A204.1 (cell line): Measurements from ENCODE around the gene FARP1.
"Not testable (repeated sequence)": the region's sequence is repeated elsewhere in the genome, so short reads cannot be mapped to it uniquely, and the experiment has no call there.

Experiments used
- FAIRE-seq: peaks from 2 replicates; lab custom pipeline; 2012; peaks lifted over from hg19 to GRCh38; lab: Jason Lieb, UNC

Gene FARP1

GRCh38 chr13:98366010-98366409 lies 223.1 kb downstream of the FARP1 start:
- no peak for FAIRE-seq

- no peak for FAIRE-seq
Measured at GRCh38 chr13:98366443-98366842, 223.5 kb downstream of the FARP1 start.

DNA sequence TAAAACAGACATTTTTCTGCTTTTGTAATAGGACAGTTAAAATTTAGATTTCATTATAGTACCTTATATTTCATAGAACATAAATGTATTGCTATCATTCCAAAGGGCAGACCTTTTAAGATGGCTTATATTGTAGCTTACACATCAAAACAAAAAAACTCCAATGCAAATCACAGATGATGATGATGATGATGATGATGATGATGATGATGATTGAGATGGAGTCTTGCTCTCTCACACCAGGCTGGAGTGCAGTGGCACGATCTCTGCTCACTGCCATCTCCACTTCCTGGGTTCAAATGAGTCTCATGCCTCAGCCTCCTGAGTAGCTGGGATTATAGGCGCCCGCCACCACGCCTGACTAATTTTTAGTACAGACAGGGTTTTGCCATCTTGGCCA lies 224.1 kb downstream of the FARP1 start:
- FAIRE-seq = no peak

DNA sequence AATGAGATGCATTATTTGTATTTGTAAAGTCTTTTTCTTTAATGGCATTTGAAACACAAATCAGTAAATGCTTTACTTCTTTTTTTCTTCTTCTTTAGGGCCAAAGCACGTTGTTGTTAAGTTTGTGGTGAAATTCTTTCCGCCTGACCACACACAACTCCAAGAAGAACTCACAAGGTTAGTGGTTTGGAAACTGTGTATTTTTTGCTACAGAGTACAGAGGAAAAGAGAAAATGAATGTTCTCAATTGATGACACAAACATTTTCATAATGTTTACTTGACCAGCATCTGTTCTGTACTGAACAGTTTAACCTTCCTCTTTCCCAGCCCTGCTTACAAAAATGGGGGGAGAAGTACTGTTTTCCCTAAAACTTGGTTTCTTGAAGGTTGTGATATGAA lies 225.1 kb downstream of the FARP1 start:
- no peak for FAIRE-seq

DNA sequence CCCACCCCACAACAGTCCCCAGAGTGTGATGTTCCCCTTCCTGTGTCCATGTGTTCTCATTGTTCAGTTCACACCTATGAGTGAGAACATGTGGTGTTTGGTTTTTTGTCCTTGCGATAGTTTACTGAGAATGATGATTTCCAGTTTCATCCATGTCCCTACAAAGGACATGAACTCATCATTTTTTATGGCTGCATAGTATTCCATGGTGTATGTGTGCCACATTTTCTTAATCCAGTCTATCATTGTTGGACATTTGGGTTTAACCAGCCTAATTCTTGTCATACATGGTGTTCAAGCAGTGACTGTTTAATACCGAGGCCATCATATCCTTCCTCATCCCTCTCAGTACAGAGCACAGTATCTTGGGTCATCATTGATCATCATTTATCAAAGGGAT lies 226.6 kb downstream of the FARP1 start:
- FAIRE-seq = not testable (repeated sequence)

- no peak for FAIRE-seq
Measured at GRCh38 chr13:98370261-98370660, 227.4 kb downstream of the FARP1 start.

DNA sequence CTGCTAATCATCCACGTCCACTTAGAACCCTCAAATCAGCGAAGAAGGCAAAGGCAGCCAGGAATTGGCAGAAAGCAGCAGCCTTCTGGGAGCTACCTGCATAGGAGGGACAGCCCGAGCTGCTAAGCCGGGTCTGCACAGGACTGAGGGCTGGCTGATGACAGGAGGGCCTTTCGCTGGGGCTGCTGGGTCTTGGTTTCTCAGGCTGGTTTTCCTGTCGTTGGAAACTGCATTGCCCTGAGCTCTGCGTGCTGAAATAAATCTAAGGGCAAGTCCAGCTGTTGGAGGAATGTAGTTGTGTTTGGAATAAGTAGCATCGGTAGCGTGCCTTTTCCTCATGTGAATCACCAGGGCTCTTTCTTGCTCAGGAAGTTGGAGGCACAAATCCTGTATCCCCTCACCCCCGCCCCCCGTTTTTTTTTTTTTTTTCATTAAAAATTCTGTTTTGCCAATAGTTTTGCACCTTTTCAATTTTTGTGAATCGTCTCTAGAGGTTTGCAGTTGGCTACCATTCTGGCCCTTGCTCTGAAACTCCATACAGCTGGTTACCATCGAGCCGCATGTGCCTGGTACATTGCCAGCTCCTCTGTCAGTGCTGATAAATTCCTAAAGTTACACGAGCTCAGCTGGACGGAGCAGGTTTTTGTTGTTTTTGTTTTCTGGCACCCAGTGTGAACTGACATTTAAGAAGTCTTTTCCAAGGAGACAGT lies 228.1 kb downstream of the FARP1 start:
- FAIRE-seq = no peak

DNA sequence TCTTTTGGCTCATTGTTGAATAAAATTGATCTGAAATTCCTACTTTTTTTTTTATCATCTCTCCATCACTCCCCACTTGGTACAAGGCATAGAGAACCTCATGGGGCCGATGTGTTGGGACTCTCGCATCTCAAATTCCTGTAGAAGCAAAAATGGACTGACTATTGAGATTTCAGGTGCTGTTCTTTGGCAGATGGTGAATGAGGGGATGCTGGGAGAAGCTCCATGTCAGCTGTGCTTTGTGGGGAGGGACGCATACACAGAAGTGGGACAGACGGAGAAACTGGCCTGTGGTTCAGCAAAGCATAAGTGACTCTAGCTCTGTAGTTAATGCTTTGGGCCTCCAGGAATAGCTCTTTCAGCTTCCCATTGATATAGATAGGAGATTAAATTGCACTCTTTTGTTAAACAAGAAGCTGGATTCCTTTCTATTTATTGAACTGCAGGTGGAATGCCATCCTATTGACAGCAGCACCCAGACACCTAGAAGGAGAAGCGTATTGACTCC lies 228.7 kb downstream of the FARP1 start:
- no peak for FAIRE-seq

GRCh38 chr13:98372876-98373275 lies 230.0 kb downstream of the FARP1 start:
- FAIRE-seq = no peak

- FAIRE-seq = no peak
Measured at GRCh38 chr13:98374750-98375149, 231.9 kb downstream of the FARP1 start.

DNA sequence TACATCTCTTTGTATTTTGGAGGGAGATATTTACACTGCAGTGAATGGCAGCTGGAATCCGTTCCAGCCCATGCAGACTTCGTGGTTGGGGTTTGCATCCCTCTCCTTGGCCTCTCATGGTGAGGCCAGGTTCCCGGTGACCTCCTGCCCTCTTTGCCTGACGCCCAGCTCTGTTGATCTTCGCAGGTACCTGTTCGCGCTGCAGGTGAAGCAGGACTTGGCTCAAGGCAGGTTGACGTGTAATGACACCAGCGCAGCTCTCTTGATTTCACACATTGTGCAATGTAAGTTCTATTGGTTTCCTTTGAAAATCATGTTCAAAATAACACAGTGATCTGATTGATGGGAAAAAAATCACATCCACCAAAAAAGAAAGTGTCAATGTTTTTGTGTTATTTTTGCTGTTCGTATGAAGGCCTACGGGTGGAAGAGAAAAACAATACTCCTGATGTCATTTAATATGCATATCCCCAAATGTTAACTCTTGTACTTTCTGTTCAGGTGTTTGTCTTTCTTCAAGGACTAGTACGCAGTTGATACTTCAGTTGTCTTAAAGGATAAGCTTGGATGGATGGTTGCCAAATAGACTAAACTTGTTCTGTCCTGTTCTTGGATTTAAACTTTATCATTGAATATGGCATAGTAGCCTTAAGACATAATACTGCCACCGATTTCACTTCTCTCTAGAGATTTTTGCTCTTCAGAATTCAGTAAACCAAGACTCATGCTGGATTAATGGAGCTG lies 234.9 kb downstream of the FARP1 start:
- FAIRE-seq = no peak

DNA sequence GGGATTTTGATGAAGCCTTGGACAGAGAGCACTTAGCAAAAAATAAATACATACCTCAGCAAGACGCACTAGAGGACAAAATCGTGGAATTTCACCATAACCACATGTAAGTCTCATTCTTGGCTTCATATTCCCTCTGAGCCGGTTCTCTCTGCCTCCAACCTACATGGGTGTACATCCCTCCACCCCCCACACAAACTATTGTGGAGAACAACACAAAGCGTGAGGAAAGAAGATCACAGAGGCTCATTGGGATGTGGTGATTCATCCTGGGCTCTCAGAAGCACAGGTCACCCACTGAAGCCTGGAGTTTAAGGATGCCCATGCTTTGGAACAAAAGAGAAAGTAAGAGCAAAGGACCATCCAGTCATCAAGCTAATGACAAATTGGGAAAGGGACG lies 241.8 kb downstream of the FARP1 start:
- FAIRE-seq = no peak

DNA sequence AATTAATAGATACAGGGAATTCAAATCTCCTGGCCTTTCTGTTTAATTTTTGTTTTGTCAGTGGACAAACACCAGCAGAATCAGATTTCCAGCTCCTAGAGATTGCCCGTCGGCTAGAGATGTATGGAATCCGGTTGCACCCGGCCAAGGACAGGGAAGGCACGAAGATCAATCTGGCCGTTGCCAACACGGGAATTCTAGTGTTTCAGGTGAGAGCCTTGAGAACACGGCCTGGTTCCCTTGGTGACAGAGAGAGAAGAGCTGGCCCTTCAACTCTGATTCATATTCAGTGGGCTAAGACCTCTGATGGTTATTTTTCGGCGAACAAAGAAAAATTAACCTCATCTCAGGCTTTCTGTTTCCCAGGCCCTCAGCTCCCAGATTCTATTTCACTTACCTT lies 242.7 kb downstream of the FARP1 start:
- FAIRE-seq = no peak

DNA sequence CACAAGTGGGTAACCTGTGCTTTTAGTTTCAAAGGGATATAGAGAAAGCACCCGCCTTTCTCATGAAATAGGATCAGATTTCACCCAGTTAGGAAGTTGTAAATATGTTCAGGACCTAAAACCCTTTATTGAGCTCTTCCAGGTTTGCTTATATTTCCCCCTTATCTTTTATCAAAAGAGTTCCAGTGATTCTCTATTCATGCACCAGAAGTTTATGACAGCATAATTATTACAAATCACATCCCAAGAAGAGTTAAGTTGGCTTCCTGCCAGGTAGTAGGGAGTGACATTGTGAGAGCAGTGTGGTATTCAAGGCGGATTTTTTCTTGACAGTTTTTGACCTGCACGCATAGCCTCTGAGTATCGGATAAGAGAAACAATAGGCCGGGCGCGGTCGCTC lies 243.7 kb downstream of the FARP1 start:
- no peak for FAIRE-seq

DNA sequence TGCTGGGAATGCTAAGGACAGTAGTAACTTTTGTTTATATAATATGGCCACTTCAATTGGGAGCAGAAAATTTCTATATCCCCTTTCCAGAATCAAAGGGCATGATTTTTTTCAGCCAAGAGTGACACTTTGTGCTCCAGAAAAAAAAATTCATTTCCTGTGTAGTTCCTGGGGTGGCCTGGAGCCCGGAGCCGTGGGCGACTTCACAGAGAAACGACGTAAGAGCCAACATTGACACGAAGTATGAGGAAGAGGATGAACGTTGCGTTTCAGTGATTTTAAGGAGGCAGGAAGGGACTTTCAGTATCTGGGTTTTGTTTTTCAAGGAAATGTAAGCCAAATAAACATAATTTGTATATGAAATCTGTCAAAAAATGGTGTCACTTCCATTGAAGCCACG lies 246.4 kb downstream of the FARP1 start:
- no peak for FAIRE-seq

DNA sequence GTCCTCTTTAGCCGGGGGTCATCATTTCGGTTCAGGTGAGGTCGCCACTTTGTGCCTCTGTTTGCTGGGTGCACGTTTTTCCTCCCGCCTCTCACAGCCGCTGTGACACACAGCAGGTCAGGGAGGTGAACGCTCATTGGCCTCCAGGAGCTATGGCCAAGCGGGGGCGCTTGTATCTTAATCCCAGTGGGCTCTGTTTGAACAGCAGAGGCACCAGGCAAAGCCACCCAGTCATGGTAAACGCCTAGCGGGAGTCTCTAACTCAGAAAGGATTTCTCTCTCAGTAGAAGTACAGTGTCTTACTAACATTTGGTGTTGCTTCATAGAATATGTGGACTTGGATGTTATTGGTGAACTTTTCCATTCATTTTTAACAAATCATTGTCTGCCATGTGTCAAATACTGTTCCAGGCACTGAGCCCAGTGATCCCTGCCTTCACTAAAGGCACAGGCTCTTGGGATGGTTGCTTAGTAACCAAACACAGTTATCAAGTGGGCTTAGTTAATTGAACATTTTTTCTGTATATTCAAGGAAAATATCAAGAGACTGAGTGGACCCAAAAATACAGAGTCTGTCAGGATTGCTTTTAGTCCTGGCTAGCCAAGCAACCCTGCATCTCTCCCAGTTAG lies 247.3 kb downstream of the FARP1 start:
- FAIRE-seq = no peak

GRCh38 chr13:98393873-98394272 lies 251.0 kb downstream of the FARP1 start:
- no peak for FAIRE-seq

DNA sequence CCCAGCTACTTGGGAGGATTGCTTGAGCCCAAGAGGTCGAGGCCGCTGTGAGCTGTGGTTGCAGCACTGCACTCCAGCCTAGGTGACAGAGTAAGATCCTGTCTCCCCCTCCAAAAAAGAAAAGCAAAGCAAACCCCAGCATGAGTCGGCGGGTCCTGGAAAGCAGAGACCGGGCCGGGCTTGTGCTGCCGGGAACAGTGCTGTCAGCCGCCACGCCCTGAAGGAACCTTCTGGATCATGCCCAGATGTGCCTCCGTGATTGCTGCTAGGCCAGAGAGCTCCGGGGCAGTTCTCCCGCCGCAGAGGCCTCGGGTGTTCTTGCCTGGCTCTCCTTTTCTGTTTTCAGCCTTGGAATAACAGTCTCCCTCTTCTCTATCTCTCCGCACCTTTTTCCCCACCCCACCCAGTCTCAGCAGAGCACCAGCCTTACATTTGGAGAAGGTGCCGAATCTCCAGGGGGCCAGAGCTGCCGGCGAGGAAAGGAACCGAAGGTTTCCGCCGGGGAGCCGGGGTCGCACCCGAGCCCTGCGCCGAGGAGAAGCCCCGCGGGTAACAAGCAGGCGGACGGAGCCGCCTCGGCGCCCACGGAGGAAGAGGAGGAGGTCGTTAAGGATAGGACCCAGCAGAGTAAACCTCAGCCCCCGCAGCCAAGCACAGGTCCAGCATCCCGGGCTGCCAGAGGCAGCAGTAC lies 252.1 kb downstream of the FARP1 start:
- FAIRE-seq = no peak

GRCh38 chr13:98396071-98396710 lies 253.3 kb downstream of the FARP1 start:
- FAIRE-seq = no peak

GRCh38 chr13:98397221-98397620 lies 254.3 kb downstream of the FARP1 start:
- no peak for FAIRE-seq

DNA sequence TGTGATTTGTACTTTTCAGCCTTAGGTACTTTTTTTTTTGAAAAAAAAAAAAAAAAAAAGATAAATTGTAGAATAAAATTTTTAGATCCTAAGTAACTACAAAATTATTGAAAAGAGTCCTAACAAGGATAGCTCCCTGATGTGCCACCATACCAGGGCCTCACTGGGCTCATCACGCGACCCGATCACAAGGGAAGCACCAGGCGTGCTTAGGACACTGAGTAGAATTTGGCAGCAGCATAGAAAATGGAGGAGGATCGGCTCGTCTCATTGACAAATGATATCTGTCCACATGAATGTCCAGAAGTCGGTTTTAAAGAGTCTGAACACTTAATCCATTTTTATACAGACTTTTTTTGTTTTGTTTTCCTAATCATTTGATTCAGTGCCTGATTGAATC lies 255.0 kb downstream of the FARP1 start:
- FAIRE-seq = no peak

DNA sequence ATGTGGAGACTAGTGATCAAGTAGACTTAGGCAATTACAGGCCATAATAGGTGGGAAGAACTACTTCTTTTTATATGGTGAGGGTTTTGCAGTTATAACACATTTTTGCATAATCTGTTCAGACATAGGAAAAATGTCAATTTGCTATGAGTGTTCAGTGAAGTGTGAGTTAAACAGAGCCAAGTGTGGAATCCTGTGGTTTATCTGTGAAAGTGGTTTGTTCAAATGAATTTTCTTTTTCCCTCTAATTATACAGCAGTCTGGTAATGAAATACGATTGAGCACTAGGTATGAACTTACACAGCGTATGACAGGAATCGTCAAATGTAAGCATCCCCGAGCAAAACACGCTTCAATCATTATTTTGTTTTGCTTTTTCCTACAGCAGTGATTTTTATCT lies 255.7 kb downstream of the FARP1 start:
- no peak for FAIRE-seq
